ENCODE results near the gene ZNF189. TPM values are rescaled to one million over a fixed set of nuclear protein-coding genes. Genes with fewer than 3 reads are reported as not detected.

The ZNF189 gene
- total and polyA plus RNA-seq, 2 donors, result 13.6 to 16.2 TPM

DNA sequence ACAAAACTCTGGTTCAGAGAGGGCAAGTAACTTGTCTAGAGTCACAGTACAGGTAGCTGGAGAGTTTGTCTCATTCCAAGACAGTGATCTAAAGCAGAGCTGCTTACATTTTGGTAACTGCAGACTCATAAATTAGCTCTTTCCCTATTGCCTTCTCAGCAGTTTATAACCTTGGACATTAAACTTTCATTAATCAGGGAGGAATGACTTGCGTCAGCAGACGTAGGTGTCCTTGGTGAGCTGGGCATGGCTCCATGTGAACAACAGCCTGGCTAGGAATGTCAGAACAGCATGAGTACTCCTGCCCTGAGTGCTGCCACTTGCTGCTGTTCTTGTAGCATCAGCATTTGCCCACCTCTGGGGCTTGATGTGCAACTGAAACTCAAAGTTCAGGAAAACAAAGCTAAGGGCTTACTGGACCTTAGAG lies 39.2 kb downstream of the ZNF189 start:
- H3K36me3 ChIP-seq (ENCODE audit: control insufficient read depth in 2 of 2, insufficient read depth in 2 of 2, low read length in 1 of 2), result no peaks in the 10 kb centered on the region
- no peaks in the 10 kb centered on the region for H3K9me3 ChIP-seq (ENCODE audit: control insufficient read depth in 2 of 2, insufficient read depth in 1 of 2, low read length in 1 of 2)
- no peak overlapping the region for H3K4me3 ChIP-seq (ENCODE audit: low read length in 2 of 2)
- no peaks in the 10 kb centered on the region for H3K27me3 ChIP-seq (ENCODE audit: control insufficient read depth in 2 of 2, insufficient read depth in 1 of 2, low read length in 1 of 2)
- 94% methylated on average over 2 of the region's 2 CpGs for WGBS
- no peak overlapping the region for H3K27ac ChIP-seq (ENCODE audit: low read depth in 1 of 2, low read length in 1 of 2)
- DNase-seq (ENCODE audit: low read depth in 6 of 9, low spot score in 9 of 9), result no peak
- H3K4me1 ChIP-seq (ENCODE audit: control insufficient read depth in 2 of 2, insufficient read depth in 2 of 2, low read length in 2 of 2), result no peaks in the 10 kb centered on the region

DNA sequence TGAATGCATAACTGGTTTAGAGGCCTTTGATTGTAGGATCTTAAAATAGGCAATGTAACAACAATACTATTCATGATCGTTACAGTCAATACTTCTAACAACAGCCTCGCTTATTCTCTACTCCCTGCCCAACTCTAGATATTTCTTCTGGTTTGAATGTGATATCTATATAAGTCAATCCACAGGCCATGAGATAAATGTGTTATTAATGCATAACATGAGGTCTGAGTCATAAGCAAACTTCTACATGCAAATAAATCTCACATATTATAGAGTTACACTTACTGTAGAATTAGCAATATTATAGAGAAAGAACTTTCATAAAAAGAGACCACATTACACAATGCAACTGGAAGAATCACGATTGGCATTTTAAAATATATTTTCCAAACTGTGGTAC lies 39.9 kb downstream of the ZNF189 start:
- H3K4me3 ChIP-seq (ENCODE audit: low read length in 2 of 2), result no peak overlapping the region
- H3K36me3 ChIP-seq (ENCODE audit: control insufficient read depth in 2 of 2, insufficient read depth in 2 of 2, low read length in 1 of 2), result no peaks in the 10 kb centered on the region
- no peaks in the 10 kb centered on the region for H3K4me1 ChIP-seq (ENCODE audit: control insufficient read depth in 2 of 2, insufficient read depth in 2 of 2, low read length in 2 of 2)
- H3K27ac ChIP-seq (ENCODE audit: low read depth in 1 of 2, low read length in 1 of 2), result no peak overlapping the region
- DNase-seq (ENCODE audit: low read depth in 6 of 9, low spot score in 9 of 9), result no peak
- WGBS, result 89% methylated on average over 3 of the region's 3 CpGs
- no peaks in the 10 kb centered on the region for H3K9me3 ChIP-seq (ENCODE audit: control insufficient read depth in 2 of 2, insufficient read depth in 1 of 2, low read length in 1 of 2)
- H3K27me3 ChIP-seq (ENCODE audit: control insufficient read depth in 2 of 2, insufficient read depth in 1 of 2, low read length in 1 of 2), result no peaks in the 10 kb centered on the region

- H3K36me3 ChIP-seq (ENCODE audit: control insufficient read depth in 2 of 2, insufficient read depth in 2 of 2, low read length in 1 of 2), result no peaks in the 10 kb centered on the region
- no peak overlapping the region for H3K4me3 ChIP-seq (ENCODE audit: low read length in 2 of 2)
- H3K27ac ChIP-seq (ENCODE audit: low read depth in 1 of 2, low read length in 1 of 2), result no peak overlapping the region
- no peaks in the 10 kb centered on the region for H3K4me1 ChIP-seq (ENCODE audit: control insufficient read depth in 2 of 2, insufficient read depth in 2 of 2, low read length in 2 of 2)
- no peak for DNase-seq (ENCODE audit: low read depth in 6 of 9, low spot score in 9 of 9)
- WGBS, result 63% methylated on average over 3 of the region's 3 CpGs
- H3K27me3 ChIP-seq (ENCODE audit: control insufficient read depth in 2 of 2, insufficient read depth in 1 of 2, low read length in 1 of 2), result no peaks in the 10 kb centered on the region
- H3K9me3 ChIP-seq (ENCODE audit: control insufficient read depth in 2 of 2, insufficient read depth in 1 of 2, low read length in 1 of 2), result no peaks in the 10 kb centered on the region
These were observed 42.1 kb downstream of the ZNF189 start for GRCh38 chr9:101440714-101441230.

GRCh38 chr9:101442318-101442717 lies 43.7 kb downstream of the ZNF189 start:
- WGBS, result 98% methylated on average over 3 of the region's 3 CpGs
- H3K36me3 ChIP-seq (ENCODE audit: control insufficient read depth in 2 of 2, insufficient read depth in 2 of 2, low read length in 1 of 2), result no peaks in the 10 kb centered on the region
- H3K27me3 ChIP-seq (ENCODE audit: control insufficient read depth in 2 of 2, insufficient read depth in 1 of 2, low read length in 1 of 2), result peaks cover 0 to 4% of the 10 kb centered on the region in 2 donors
- DNase-seq (ENCODE audit: low read depth in 6 of 9, low spot score in 9 of 9), result no peak
- no peaks in the 10 kb centered on the region for H3K4me1 ChIP-seq (ENCODE audit: control insufficient read depth in 2 of 2, insufficient read depth in 2 of 2, low read length in 2 of 2)
- no peak overlapping the region for H3K27ac ChIP-seq (ENCODE audit: low read depth in 1 of 2, low read length in 1 of 2)
- no peak overlapping the region for H3K4me3 ChIP-seq (ENCODE audit: low read length in 2 of 2)
- no peaks in the 10 kb centered on the region for H3K9me3 ChIP-seq (ENCODE audit: control insufficient read depth in 2 of 2, insufficient read depth in 1 of 2, low read length in 1 of 2)

DNA sequence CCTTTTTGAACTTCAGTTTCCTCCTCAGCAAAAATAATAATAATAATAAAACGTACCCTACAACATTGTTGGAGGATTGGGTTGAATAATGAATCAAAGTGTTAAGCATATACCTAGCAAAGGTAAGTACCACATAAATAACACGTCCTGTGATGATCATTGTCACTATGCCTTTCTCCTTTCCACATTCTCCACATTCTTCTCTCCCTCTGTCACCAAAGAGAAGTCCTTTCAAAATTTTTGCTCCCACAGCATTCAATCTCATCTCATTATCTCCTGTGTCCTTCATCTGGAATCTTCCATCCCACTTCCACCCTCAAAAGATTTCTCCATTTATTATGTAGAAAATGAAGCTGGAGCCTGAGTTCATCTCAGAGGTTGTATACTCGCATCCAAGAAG lies 44.1 kb downstream of the ZNF189 start:
- H3K36me3 ChIP-seq (ENCODE audit: control insufficient read depth in 2 of 2, insufficient read depth in 2 of 2, low read length in 1 of 2), result no peaks in the 10 kb centered on the region
- DNase-seq (ENCODE audit: low read depth in 6 of 9, low spot score in 9 of 9), result no peak
- no peak overlapping the region for H3K4me3 ChIP-seq (ENCODE audit: low read length in 2 of 2)
- WGBS, result 91% methylated on average over 3 of the region's 3 CpGs
- H3K4me1 ChIP-seq (ENCODE audit: control insufficient read depth in 2 of 2, insufficient read depth in 2 of 2, low read length in 2 of 2), result no peaks in the 10 kb centered on the region
- H3K27ac ChIP-seq (ENCODE audit: low read depth in 1 of 2, low read length in 1 of 2), result no peak overlapping the region
- H3K9me3 ChIP-seq (ENCODE audit: control insufficient read depth in 2 of 2, insufficient read depth in 1 of 2, low read length in 1 of 2), result no peaks in the 10 kb centered on the region
- H3K27me3 ChIP-seq (ENCODE audit: control insufficient read depth in 2 of 2, insufficient read depth in 1 of 2, low read length in 1 of 2), result peaks cover 0 to 4% of the 10 kb centered on the region in 2 donors

- Histone ChIP-seq H3K27me3 (ENCODE audit: control insufficient read depth in 2 of 2, insufficient read depth in 1 of 2, low read length in 1 of 2) (peaks cover 0 to 5% of the 10 kb centered on the region in 2 donors), H3K4me3 (ENCODE audit: low read length in 2 of 2) (no peak overlapping the region), H3K27ac (ENCODE audit: low read depth in 1 of 2, low read length in 1 of 2) (no peak overlapping the region), H3K36me3 (ENCODE audit: control insufficient read depth in 2 of 2, insufficient read depth in 2 of 2, low read length in 1 of 2) (no peaks in the 10 kb centered on the region), H3K4me1 (ENCODE audit: control insufficient read depth in 2 of 2, insufficient read depth in 2 of 2, low read length in 2 of 2) (no peaks in the 10 kb centered on the region), H3K9me3 (ENCODE audit: control insufficient read depth in 2 of 2, insufficient read depth in 1 of 2, low read length in 1 of 2) (no peaks in the 10 kb centered on the region)
- WGBS, result 84% methylated on average over 9 of the region's 9 CpGs
- no peak for DNase-seq (ENCODE audit: low read depth in 6 of 9, low spot score in 9 of 9)
These were observed 44.7 kb downstream of the ZNF189 start for GRCh38 chr9:101443364-101443771.

DNA sequence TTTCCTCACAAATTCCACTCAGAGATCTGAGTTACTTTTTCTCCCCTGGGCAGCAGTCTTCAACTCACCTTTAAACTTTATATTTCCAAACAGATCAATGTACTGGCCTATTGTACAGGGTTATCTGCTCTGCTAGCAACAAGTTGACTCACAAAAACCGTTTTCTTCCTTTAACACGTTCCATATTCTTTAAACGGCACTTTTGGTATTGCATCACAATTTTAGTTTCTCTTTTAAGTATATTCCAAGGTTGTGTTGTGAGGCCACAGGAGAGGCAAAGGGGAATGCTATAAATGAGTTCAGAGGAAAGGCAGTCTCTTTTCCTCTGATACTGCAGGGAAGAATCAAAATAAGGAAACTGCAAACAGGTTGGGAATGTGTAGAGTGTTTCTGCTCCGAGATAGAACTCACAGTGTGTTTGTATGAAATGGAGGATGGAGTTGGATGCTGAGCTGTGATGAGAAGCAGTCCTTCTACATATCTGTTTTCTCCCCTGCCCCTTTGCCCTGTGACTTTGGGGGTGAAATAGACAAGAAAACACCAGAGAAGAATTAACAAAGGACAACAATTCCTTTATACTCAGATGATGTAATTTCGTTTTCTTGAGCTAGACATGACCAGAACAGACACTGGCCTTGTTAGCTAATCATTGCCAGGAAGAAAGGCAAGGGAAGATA lies 46.8 kb downstream of the ZNF189 start:
- no peaks in the 10 kb centered on the region for H3K4me1 ChIP-seq (ENCODE audit: control insufficient read depth in 2 of 2, insufficient read depth in 2 of 2, low read length in 2 of 2)
- 81% methylated on average over 5 of the region's 5 CpGs for WGBS
- no peak overlapping the region for H3K27ac ChIP-seq (ENCODE audit: low read depth in 1 of 2, low read length in 1 of 2)
- no peak for DNase-seq (ENCODE audit: low read depth in 6 of 9, low spot score in 9 of 9)
- peaks cover 4 to 22% of the 10 kb centered on the region in 2 donors for H3K27me3 ChIP-seq (ENCODE audit: control insufficient read depth in 2 of 2, insufficient read depth in 1 of 2, low read length in 1 of 2)
- no peaks in the 10 kb centered on the region for H3K36me3 ChIP-seq (ENCODE audit: control insufficient read depth in 2 of 2, insufficient read depth in 2 of 2, low read length in 1 of 2)
- H3K9me3 ChIP-seq (ENCODE audit: control insufficient read depth in 2 of 2, insufficient read depth in 1 of 2, low read length in 1 of 2), result no peaks in the 10 kb centered on the region
- no peak overlapping the region for H3K4me3 ChIP-seq (ENCODE audit: low read length in 2 of 2)

- H3K27me3 ChIP-seq (ENCODE audit: control insufficient read depth in 2 of 2, insufficient read depth in 1 of 2, low read length in 1 of 2), result peaks cover 4 to 23% of the 10 kb centered on the region in 2 donors
- H3K36me3 ChIP-seq (ENCODE audit: control insufficient read depth in 2 of 2, insufficient read depth in 2 of 2, low read length in 1 of 2), result no peaks in the 10 kb centered on the region
- H3K4me1 ChIP-seq (ENCODE audit: control insufficient read depth in 2 of 2, insufficient read depth in 2 of 2, low read length in 2 of 2), result no peaks in the 10 kb centered on the region
- no peak for DNase-seq (ENCODE audit: low read depth in 6 of 9, low spot score in 9 of 9)
- no peak overlapping the region for H3K27ac ChIP-seq (ENCODE audit: low read depth in 1 of 2, low read length in 1 of 2)
- H3K4me3 ChIP-seq (ENCODE audit: low read length in 2 of 2), result no peak overlapping the region
- no peaks in the 10 kb centered on the region for H3K9me3 ChIP-seq (ENCODE audit: control insufficient read depth in 2 of 2, insufficient read depth in 1 of 2, low read length in 1 of 2)
These were observed 48.1 kb downstream of the ZNF189 start for GRCh38 chr9:101446732-101447131.

- peaks cover 4 to 23% of the 10 kb centered on the region in 2 donors for H3K27me3 ChIP-seq (ENCODE audit: control insufficient read depth in 2 of 2, insufficient read depth in 1 of 2, low read length in 1 of 2)
- no peaks in the 10 kb centered on the region for H3K4me1 ChIP-seq (ENCODE audit: control insufficient read depth in 2 of 2, insufficient read depth in 2 of 2, low read length in 2 of 2)
- H3K4me3 ChIP-seq (ENCODE audit: low read length in 2 of 2), result no peak overlapping the region
- DNase-seq (ENCODE audit: low read depth in 6 of 9, low spot score in 9 of 9), result no peak
- no peaks in the 10 kb centered on the region for H3K9me3 ChIP-seq (ENCODE audit: control insufficient read depth in 2 of 2, insufficient read depth in 1 of 2, low read length in 1 of 2)
- WGBS, result 69% methylated on average over 4 of the region's 4 CpGs
- H3K36me3 ChIP-seq (ENCODE audit: control insufficient read depth in 2 of 2, insufficient read depth in 2 of 2, low read length in 1 of 2), result no peaks in the 10 kb centered on the region
- no peak overlapping the region for H3K27ac ChIP-seq (ENCODE audit: low read depth in 1 of 2, low read length in 1 of 2)
These were observed 50.0 kb downstream of the ZNF189 start for GRCh38 chr9:101448680-101449070.
